Mucosa of stomach (tissue), 1 donor: ENCODE data around the gene PANK4.

ENCODE experiments used
- H3K27me3 ChIP-seq: one replicate; pipeline ENCODE4 v1.7.0; 2013; ENCODE audit warnings: mild to moderate bottlenecking, low read length; ENCODE audit not compliant: control insufficient read depth, insufficient read depth
- H3K36me3 ChIP-seq: one replicate; pipeline ENCODE4 v1.7.0; 2013; ENCODE audit warnings: low read length; ENCODE audit not compliant: control insufficient read depth, insufficient read depth
- H3K4me1 ChIP-seq: one replicate; pipeline ENCODE4 v1.7.0; 2013; ENCODE audit warnings: mild to moderate bottlenecking, low read length; ENCODE audit not compliant: control insufficient read depth, insufficient read depth
- H3K4me3 ChIP-seq: one replicate; pipeline ENCODE4 v1.7.0; 2013; ENCODE audit warnings: low read length
- H3K9ac ChIP-seq: one replicate; pipeline ENCODE4 v1.7.0; 2013; ENCODE audit warnings: mild to moderate bottlenecking, low read length, moderate library complexity
- H3K9me3 ChIP-seq: one replicate; pipeline ENCODE4 v1.7.0; 2013; ENCODE audit warnings: mild to moderate bottlenecking, low read length, moderate library complexity; ENCODE audit not compliant: control insufficient read depth
- donor health status: Pancreatic carcinoma.

Gene PANK4

GRCh38 chr1:2564006-2564814 lies 37.8 kb upstream of the PANK4 start:
- Histone ChIP-seq H3K9me3 (no peaks in the 10 kb centered on the region), H3K4me1 (peaks cover 20% of the 10 kb centered on the region), H3K4me3 (no peak overlapping the region), H3K9ac (peak overlapping the region; percentile 8), H3K27me3 (peaks cover 3% of the 10 kb centered on the region), H3K36me3 (no peaks in the 10 kb centered on the region)

DNA sequence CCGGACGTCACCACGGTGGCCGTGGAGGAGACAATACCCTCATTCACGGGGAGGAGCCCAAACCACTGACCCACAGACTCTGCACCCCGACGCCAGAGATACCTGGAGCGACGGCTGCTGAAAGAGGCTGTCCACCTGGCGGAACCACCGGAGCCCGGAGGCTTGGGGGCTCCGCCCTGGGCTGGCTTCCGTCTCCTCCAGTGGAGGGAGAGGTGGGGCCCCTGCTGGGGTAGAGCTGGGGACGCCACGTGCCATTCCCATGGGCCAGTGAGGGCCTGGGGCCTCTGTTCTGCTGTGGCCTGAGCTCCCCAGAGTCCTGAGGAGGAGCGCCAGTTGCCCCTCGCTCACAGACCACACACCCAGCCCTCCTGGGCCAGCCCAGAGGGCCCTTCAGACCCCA lies 36.8 kb upstream of the PANK4 start:
- no peak overlapping the region for H3K9ac ChIP-seq
- peaks cover 27% of the 10 kb centered on the region for H3K4me1 ChIP-seq
- no peak overlapping the region for H3K4me3 ChIP-seq
- H3K9me3 ChIP-seq, result no peaks in the 10 kb centered on the region
- peaks cover 3% of the 10 kb centered on the region for H3K27me3 ChIP-seq
- peaks cover 4% of the 10 kb centered on the region for H3K36me3 ChIP-seq

DNA sequence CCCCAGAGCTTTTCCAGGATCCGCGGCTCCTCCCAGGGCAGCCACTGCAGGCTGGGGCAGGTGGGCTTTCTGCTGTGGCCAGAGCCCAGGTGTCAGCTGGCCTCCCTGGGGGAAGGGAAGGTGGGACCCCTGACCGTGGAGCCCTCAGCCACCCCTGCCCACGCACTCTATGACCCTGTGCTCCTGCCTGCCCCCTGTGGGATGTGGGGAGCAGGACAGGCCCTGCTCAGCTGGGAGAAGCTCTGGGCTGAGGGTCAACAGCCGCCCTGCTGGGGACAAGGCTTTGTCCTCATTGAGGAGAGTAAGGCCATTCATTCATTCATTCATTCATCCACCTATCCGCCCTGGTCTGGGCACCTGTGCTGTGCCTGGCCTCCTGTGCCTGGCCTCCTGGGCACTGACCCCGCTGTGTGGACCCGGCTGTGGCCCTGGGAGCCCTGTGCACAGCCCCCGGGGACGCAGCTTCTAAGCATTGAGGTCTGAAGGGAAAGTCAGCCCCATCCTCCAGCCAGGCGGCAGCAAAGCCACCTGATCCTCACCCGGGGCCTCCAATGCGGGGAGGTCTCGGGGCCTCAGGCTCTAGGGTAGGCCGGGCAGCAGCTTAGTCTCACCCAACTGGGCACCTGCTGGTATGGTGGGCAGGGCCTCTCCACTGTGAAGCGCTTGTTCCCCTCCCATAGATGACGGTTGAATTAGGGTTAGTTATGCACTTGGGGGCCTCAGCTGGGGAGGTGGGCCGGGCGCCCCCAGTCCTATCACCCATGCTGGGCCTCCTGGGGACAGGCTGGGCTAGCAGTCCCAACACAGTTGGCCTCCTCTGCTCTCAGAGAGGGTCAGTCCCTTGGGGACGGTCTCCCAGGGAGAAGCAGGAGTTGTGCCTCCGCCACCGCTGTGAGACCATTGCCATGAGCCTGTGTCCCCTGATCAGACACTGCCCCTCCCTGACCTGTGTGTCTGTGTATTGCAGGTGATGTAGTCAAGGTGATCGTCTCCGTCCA lies 35.8 kb upstream of the PANK4 start:
- Histone ChIP-seq H3K4me1 (peaks cover 37% of the 10 kb centered on the region), H3K36me3 (peaks cover 4% of the 10 kb centered on the region), H3K9me3 (no peaks in the 10 kb centered on the region), H3K27me3 (peaks cover 3% of the 10 kb centered on the region), H3K9ac (no peak overlapping the region), H3K4me3 (no peak overlapping the region)

DNA sequence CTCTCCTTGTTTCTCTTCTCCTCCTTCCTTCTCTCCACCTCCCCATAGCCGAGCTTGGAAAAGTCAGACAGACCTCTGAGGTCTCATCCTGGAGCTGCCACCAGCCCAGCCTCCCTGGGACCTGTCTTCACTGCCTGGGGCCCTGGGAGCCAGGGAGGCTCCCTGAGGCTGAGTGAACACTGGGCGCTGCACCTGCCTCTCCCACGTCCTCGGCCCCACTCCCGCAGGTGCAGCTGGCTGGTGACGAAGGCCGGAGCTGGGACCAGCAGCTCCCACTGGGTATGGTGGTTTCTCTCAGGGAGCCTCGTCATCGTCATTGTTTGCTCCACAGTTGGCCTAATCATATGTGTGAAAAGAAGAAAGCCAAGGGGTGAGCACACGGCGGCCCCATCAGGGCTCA lies 35.0 kb upstream of the PANK4 start:
- peaks cover 37% of the 10 kb centered on the region for H3K4me1 ChIP-seq
- H3K36me3 ChIP-seq, result peaks cover 4% of the 10 kb centered on the region
- no peak overlapping the region for H3K9ac ChIP-seq
- H3K27me3 ChIP-seq, result peaks cover 3% of the 10 kb centered on the region
- H3K9me3 ChIP-seq, result no peaks in the 10 kb centered on the region
- no peak overlapping the region for H3K4me3 ChIP-seq

DNA sequence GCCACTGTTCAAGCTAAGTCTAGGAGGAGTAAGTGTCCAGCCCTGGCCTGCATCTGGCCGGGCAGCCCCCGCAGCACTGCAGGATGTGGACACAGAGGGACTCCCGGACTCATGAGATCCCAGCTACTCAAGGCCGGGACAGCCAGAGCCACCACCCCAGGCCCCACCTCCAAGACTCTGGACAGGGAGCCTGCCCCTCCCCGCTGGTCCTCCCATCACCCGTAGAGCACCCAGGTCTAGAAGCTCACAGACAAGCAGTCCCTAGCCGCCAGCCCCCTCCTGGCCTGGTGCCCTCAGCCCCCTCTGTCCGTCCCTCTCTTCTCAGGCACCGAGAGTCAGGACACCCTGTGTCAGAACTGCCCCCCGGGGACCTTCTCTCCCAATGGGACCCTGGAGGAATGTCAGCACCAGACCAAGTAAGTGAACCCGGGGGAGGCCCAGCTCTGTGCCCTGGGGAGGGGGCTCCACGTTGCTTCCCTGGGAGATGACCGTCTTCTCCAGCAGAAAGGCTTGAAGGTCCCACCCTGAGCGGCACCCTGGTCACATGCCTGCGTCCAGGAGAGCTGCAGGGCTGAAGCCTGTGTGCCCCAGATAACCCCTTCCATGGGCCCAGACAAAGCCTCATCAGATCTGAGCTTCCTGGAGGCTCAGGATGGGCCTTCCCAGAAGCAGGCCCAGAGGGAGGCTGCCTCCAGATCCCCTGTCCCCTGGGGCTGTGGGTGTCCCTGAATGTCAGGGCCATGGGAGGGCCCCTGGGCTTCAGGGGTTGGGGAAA lies 34.1 kb upstream of the PANK4 start:
- Histone ChIP-seq H3K4me3 (no peak overlapping the region), H3K9me3 (no peaks in the 10 kb centered on the region), H3K4me1 (peaks cover 34% of the 10 kb centered on the region), H3K27me3 (no peaks in the 10 kb centered on the region), H3K9ac (no peak overlapping the region), H3K36me3 (peaks cover 4% of the 10 kb centered on the region)

DNA sequence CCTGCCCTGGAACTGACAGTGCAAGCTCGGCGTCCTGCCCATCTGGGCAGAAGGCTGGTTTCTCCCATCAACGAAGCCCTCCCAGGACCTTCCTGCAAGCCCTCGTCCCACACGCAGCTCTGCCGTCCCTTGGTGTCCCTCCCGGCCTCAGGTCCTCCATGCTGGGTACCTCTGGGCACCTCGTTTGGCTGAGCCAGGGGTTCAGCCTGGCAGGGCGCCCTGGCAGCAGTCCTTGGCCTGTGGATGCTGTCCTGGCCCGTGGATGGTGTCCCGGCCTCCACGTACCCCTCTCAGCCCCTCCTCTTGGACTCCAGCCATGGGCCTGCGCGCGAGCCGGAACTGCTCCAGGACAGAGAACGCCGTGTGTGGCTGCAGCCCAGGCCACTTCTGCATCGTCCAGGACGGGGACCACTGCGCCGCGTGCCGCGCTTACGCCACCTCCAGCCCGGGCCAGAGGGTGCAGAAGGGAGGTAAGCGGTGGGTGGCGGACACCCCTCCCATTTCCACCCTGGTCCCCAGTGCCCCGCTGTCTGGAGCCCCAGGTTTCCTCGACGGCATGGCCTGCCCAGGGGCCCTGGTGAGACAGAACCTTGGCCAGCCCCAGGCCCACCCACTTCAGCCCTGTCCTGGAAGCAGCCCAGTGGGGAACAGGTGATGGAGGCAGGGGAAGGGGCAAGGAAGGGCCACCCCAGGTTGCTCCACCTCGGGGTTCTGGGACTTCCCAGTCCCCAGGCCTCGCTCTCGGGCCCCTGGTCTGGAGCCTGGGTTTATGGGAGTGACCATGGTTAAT lies 33.3 kb upstream of the PANK4 start:
- Histone ChIP-seq H3K27me3 (no peaks in the 10 kb centered on the region), H3K4me3 (no peak overlapping the region), H3K9ac (no peak overlapping the region), H3K4me1 (peaks cover 34% of the 10 kb centered on the region), H3K9me3 (no peaks in the 10 kb centered on the region), H3K36me3 (peaks cover 4% of the 10 kb centered on the region)

DNA sequence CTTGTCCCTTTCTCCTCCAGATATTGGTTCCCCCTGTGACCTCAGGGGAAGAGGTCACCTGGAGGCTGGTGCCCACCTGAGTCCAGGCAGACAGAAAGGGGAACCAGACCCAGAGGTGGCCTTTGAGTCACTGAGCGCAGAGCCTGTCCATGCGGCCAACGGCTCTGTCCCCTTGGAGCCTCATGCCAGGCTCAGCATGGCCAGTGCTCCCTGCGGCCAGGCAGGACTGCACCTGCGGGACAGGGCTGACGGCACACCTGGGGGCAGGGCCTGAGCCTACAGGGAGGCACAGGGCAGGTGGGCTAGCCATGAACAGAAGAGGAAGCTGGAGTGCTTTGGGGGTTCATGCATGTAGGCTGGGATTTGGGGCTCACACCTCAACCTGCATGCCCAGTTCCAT lies 32.5 kb upstream of the PANK4 start:
- Histone ChIP-seq H3K9ac (no peak overlapping the region), H3K36me3 (peaks cover 4% of the 10 kb centered on the region), H3K4me3 (no peak overlapping the region), H3K9me3 (no peaks in the 10 kb centered on the region), H3K27me3 (no peaks in the 10 kb centered on the region), H3K4me1 (peaks cover 33% of the 10 kb centered on the region)

DNA sequence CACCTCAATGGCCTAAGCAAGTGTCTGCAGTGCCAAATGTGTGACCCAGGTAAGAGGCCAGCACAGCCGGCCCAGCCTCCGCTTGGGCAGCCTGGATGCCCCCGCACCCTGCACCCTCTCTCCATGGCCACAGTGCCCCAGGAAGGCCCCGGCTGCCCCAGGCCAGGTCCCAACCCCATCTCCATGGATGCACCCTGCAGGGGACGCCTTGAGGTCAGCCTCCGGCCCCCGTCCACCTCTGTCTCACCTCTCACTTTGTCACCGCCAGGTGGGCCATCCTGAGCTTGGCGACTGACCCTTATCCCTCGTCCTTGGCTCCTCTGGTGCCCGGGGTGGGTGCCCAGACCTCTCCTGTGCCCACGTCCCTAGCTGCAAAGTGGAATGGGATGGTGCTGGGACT lies 32.0 kb upstream of the PANK4 start:
- Histone ChIP-seq H3K9me3 (no peaks in the 10 kb centered on the region), H3K4me3 (no peak overlapping the region), H3K27me3 (no peaks in the 10 kb centered on the region), H3K9ac (no peak overlapping the region), H3K36me3 (peaks cover 4% of the 10 kb centered on the region), H3K4me1 (peaks cover 33% of the 10 kb centered on the region)

GRCh38 chr1:2557482-2558400 lies 31.3 kb upstream of the PANK4 start:
- peaks cover 33% of the 10 kb centered on the region for H3K4me1 ChIP-seq
- peak overlapping the region; percentile 99 for H3K9ac ChIP-seq
- H3K9me3 ChIP-seq, result no peaks in the 10 kb centered on the region
- H3K36me3 ChIP-seq, result peaks cover 4% of the 10 kb centered on the region
- peak overlapping the region; percentile 99 for H3K4me3 ChIP-seq
- no peaks in the 10 kb centered on the region for H3K27me3 ChIP-seq

DNA sequence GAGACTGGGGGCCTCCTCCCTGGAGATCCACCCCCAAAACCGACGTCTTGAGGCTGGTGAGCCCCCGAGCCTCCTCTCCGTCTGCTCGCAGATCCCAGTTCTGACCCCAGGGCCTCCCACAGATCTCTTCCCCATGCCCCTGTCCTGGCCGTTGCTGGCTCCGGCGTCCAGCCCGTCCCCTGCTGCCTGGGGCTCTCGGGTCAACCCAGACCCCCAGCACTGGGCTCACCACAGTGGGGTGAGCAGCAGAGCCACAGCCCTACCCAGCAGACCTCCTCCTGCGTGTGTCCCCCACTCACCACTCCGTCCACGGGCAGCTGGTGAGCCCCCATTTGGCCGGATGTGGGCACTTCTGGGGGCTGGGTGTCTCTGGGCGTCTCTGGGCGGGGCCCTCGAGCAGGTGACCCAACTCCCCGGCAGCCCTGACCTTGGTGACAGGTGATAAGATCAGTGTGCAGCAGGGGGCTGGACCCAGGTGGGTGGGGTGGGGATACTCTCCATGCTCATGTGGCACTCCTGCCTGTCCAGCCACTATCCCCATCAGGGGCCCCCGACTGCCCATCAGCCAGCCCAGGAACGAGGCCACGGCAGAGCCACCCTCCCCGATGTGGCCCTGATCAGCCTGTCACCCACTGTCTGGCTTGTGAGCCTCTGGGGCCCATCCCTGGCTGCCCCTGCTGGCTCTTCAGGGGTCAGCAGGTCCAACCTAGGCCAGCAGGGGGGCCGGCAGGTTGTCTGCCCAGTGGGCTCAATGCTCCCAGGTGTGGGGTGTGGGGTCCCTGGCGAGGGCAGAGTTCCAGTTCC lies 30.5 kb upstream of the PANK4 start:
- Histone ChIP-seq H3K4me1 (peaks cover 33% of the 10 kb centered on the region), H3K9ac (peak overlapping the region; percentile 99), H3K9me3 (no peaks in the 10 kb centered on the region), H3K4me3 (peak overlapping the region; percentile 99), H3K36me3 (peaks cover 4% of the 10 kb centered on the region), H3K27me3 (no peaks in the 10 kb centered on the region)
